Pons (tissue), 1 donor: ENCODE measurements around the gene DEFB129.
"Not testable (repeated sequence)": the region's sequence is repeated elsewhere in the genome, so short reads cannot be mapped to it uniquely, and the experiment has no call there.

Experiments used
- DNase-seq: peaks from one replicate; pipeline ENCODE4 v3.0.0-alpha.2; 2016; ENCODE audit warnings: low spot score

Gene DEFB129

GRCh38 chr20:226958-227357 is at the start of gene DEFB129:
TSS of gene DEFB129 (plus strand) at chr20:227258. CDS start at chr20:227289, 31 bp downstream.
- DNase-seq, result no peak

- no peak for DNase-seq
Observed at GRCh38 chr20:184288-184687, 42.8 kb upstream of the DEFB129 start.

GRCh38 chr20:187733-188132 is 39.3 kb upstream of the DEFB129 start:
- no peak for DNase-seq

- DNase-seq, result no peak
Observed at GRCh38 chr20:189611-190010, 37.4 kb upstream of the DEFB129 start, which contains the start of gene DEFB128. TSS of gene DEFB128 (minus strand) at chr20:189711. CDS start at chr20:189623, 88 bp downstream.

- no peak for DNase-seq
Observed at GRCh38 chr20:198225-198624, 28.8 kb upstream of the DEFB129 start.

- DNase-seq, result no peak
Observed at GRCh38 chr20:199996-200395, 27.1 kb upstream of the DEFB129 start.

GRCh38 chr20:203630-204029 is 23.4 kb upstream of the DEFB129 start:
- DNase-seq, result not testable (repeated sequence)

- DNase-seq, result peak; percentile 66
Observed at GRCh38 chr20:208942-209566, 18.0 kb upstream of the DEFB129 start.

- no peak for DNase-seq
Observed at GRCh38 chr20:210809-211502, 16.1 kb upstream of the DEFB129 start.

- DNase-seq, result no peak
Observed at GRCh38 chr20:214383-214782, 12.7 kb upstream of the DEFB129 start.

- no peak for DNase-seq
Observed at GRCh38 chr20:215796-216195, 11.3 kb upstream of the DEFB129 start.

GRCh38 chr20:217266-217665 is 9.8 kb upstream of the DEFB129 start:
- DNase-seq, result no peak

GRCh38 chr20:219290-220115 is 7.6 kb upstream of the DEFB129 start:
- peak; percentile 19 for DNase-seq

GRCh38 chr20:221258-221830 is 5.7 kb upstream of the DEFB129 start:
- DNase-seq, result no peak

GRCh38 chr20:225879-226278 is 1.2 kb upstream of the DEFB129 start:
- not testable (repeated sequence) for DNase-seq

GRCh38 chr20:227439-228105 is 514 bp downstream of the DEFB129 start:
- peak; percentile 47 for DNase-seq

- peak; percentile 31 for DNase-seq
Observed at GRCh38 chr20:235891-236290, 8.8 kb downstream of the DEFB129 start.

GRCh38 chr20:237489-237888 is 10.4 kb downstream of the DEFB129 start:
- DNase-seq, result peak; percentile 68

- no peak for DNase-seq
Observed at GRCh38 chr20:237929-238328, 10.9 kb downstream of the DEFB129 start.

- no peak for DNase-seq
Observed at GRCh38 chr20:242905-243304, 15.8 kb downstream of the DEFB129 start.

- no peak for DNase-seq
Observed at GRCh38 chr20:251354-251753, 24.3 kb downstream of the DEFB129 start.

- no peak for DNase-seq
Observed at GRCh38 chr20:252801-253200, 25.7 kb downstream of the DEFB129 start.
